Loucy (cell line): ENCODE data around the gene PGF.

ENCODE experiments used
- H2AFZ ChIP-seq: fragments of 200-600 bp; sonication (generic); 2 replicates; pipeline ENCODE4 v1.6.0; 2016; ENCODE audit warnings: antibody characterized with exemption, mild to moderate bottlenecking, low read length, moderate library complexity
- H3F3A ChIP-seq: fragments of 200-600 bp; 2 replicates; pipeline ENCODE4 v1.6.0; 2016; ENCODE audit warnings: antibody characterized with exemption, low read depth, mild to moderate bottlenecking
- H3K27me3 ChIP-seq: fragments of 200-600 bp; sonication (generic); 2 replicates; pipeline ENCODE4 v1.6.1; 2014; ENCODE audit warnings: low read length, mild to moderate bottlenecking; ENCODE audit not compliant: insufficient read depth, poor library complexity, severe bottlenecking
- H3K36me3 ChIP-seq: fragments of 200-600 bp; sonication (generic); 2 replicates; pipeline ENCODE4 v1.6.1; 2016; ENCODE audit warnings: low read length; ENCODE audit not compliant: insufficient read depth
- H3K4me1 ChIP-seq: fragments of 200-600 bp; sonication (generic); 2 replicates; pipeline ENCODE4 v1.5.1; 2014; ENCODE audit warnings: low read length, mild to moderate bottlenecking; ENCODE audit not compliant: insufficient read depth, poor library complexity, severe bottlenecking
- H3K4me2 ChIP-seq: fragments of 200-600 bp; sonication (generic); 2 replicates; pipeline ENCODE4 v1.6.0; 2014; ENCODE audit warnings: antibody characterized with exemption, low read length, low read depth, mild to moderate bottlenecking; ENCODE audit not compliant: poor library complexity, severe bottlenecking
- H3K4me3 ChIP-seq: fragments of 200-600 bp; sonication (generic); 2 replicates; pipeline ENCODE4 v1.5.1; 2014; ENCODE audit warnings: low read length, mild to moderate bottlenecking, mixed read lengths; ENCODE audit not compliant: poor library complexity, severe bottlenecking
- H3K79me2 ChIP-seq: fragments of 200-600 bp; sonication (generic); 2 replicates; pipeline ENCODE4 v1.6.1; 2014; ENCODE audit warnings: low read length; ENCODE audit not compliant: insufficient read depth
- H3K9ac ChIP-seq: fragments of 200-600 bp; sonication (generic); 2 replicates; pipeline ENCODE4 v1.6.0; 2014; ENCODE audit warnings: mild to moderate bottlenecking, low read depth, low read length, moderate library complexity; ENCODE audit not compliant: poor library complexity, severe bottlenecking
- H3K9me2 ChIP-seq: fragments of 200-600 bp; sonication (generic); replicated peaks from 2 replicates; pipeline ENCODE4 v1.6.1; 2016; ENCODE audit warnings: low read depth, low read length, mixed read lengths
- H3K9me3 ChIP-seq: fragments of 200-600 bp; sonication (generic); 2 replicates; pipeline ENCODE4 v1.6.1; 2014; ENCODE audit warnings: mild to moderate bottlenecking, antibody characterized with exemption, low read length, low read depth; ENCODE audit not compliant: insufficient read depth
- H4K20me1 ChIP-seq: fragments of 200-600 bp; sonication (generic); 2 replicates; pipeline ENCODE4 v1.6.0; 2014; ENCODE audit warnings: antibody characterized with exemption, low read length, mild to moderate bottlenecking; ENCODE audit not compliant: insufficient read depth, poor library complexity, severe bottlenecking
- CTCF ChIP-seq: fragments of 200-600 bp; sonication (generic); conservative IDR thresholded peaks from 2 replicates; pipeline ENCODE4 v1.5.1; 2014; ENCODE audit warnings: mild to moderate bottlenecking, antibody characterized with exemption, low read length
- EZH2phosphoT487 ChIP-seq: fragments of 200-600 bp; IDR thresholded peaks from 2 replicates; pipeline ENCODE4 v1.6.1; 2018; ENCODE audit warnings: antibody characterized with exemption, mild to moderate bottlenecking, moderate library complexity, borderline replicate concordance

The PGF gene

GRCh38 chr14:74949859-74950573 lies 5.4 kb downstream of the PGF start:
- Histone ChIP-seq H3K9me3 (no peaks in the 10 kb centered on the region), H3K4me3 (no peak overlapping the region), H3K4me1 (peaks cover 14% of the 10 kb centered on the region), H3K9ac (no peak overlapping the region), H2AFZ (no peak overlapping the region), H3K4me2 (no peak overlapping the region), H3K36me3 (no peaks in the 10 kb centered on the region), H3K27me3 (no peaks in the 10 kb centered on the region), H3K9me2 (no peaks in the 10 kb centered on the region), H4K20me1 (no peaks in the 10 kb centered on the region), H3F3A (no peaks in the 10 kb centered on the region), H3K79me2 (no peaks in the 10 kb centered on the region)
- TF ChIP-seq CTCF (no peak), EZH2phosphoT487 (no peak)

GRCh38 chr14:74949191-74949601 lies 6.2 kb downstream of the PGF start:
- TF ChIP-seq CTCF: no peak
- no peak for TF ChIP-seq EZH2phosphoT487
- Histone ChIP-seq H3K9ac (no peak overlapping the region), H3K4me2 (no peak overlapping the region), H3K9me3 (no peaks in the 10 kb centered on the region), H4K20me1 (no peaks in the 10 kb centered on the region), H3F3A (no peaks in the 10 kb centered on the region), H3K4me3 (no peak overlapping the region), H3K79me2 (no peaks in the 10 kb centered on the region), H3K4me1 (peaks cover 9% of the 10 kb centered on the region), H3K36me3 (no peaks in the 10 kb centered on the region), H3K9me2 (no peaks in the 10 kb centered on the region), H3K27me3 (no peaks in the 10 kb centered on the region), H2AFZ (no peak overlapping the region)

- no peak overlapping the region for H2AFZ ChIP-seq
- H3F3A ChIP-seq: no peaks in the 10 kb centered on the region
- no peaks in the 10 kb centered on the region for H3K36me3 ChIP-seq
- H3K4me2 ChIP-seq: no peak overlapping the region
- H4K20me1 ChIP-seq: no peaks in the 10 kb centered on the region
- no peak overlapping the region for H3K4me3 ChIP-seq
- TF ChIP-seq EZH2phosphoT487: no peak
- no peak for TF ChIP-seq CTCF
- no peaks in the 10 kb centered on the region for H3K27me3 ChIP-seq
- H3K9me2 ChIP-seq: no peaks in the 10 kb centered on the region
- no peaks in the 10 kb centered on the region for H3K79me2 ChIP-seq
- peaks cover 5% of the 10 kb centered on the region for H3K4me1 ChIP-seq
- no peaks in the 10 kb centered on the region for H3K9me3 ChIP-seq
- no peak overlapping the region for H3K9ac ChIP-seq
These were observed 6.9 kb downstream of the PGF start for GRCh38 chr14:74948228-74949175.
